ENCODE measurements around the gene TIAM1.

TIAM1 gene

DNA sequence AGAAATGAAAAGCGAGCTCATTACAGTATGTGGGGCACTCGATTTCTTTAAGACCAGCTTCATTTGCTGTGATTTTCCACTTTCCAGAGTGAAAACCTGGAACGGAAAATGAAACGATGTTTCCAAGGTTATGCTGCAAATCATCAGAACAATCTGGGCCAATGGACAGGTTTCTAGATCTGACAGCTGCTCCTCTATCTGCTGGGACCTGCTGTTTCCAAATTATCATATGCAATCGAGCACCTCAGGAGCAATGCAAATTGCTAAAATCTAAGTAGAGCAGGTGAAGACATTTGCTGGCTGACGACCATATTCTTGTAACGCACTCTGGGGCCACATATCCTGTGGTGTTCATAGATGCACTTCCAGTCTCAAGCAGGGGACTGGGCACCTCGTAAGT is 39.7 kb upstream of the TIAM1 start:
- Histone ChIP-seq H3K36me3 (ENCODE audit: insufficient read depth, low read length) (no peaks in the 10 kb centered on the region), H3K9ac (ENCODE audit: low read depth, low read length) (no peak overlapping the region), H3K27ac (ENCODE audit: low read length) (no peak overlapping the region), H3K79me2 (ENCODE audit: insufficient read depth, low read length) (no peaks in the 10 kb centered on the region), H3K4me2 (ENCODE audit: insufficient read depth, low read length) (no peak overlapping the region), H3K4me3 (ENCODE audit: low read depth in 1 of 2, low read length in 2 of 2) (no peak overlapping the region), H3K4me1 (ENCODE audit: insufficient read depth, low read length) (no peaks in the 10 kb centered on the region), H3K9me3 (ENCODE audit: insufficient read depth, low read length, severe bottlenecking) (no peaks in the 10 kb centered on the region), H3K27me3 (ENCODE audit: insufficient read depth, low read length, poor library complexity) (no peaks in the 10 kb centered on the region), H2AFZ (ENCODE audit: low read depth, low read length) (no peak overlapping the region), H4K20me1 (ENCODE audit: insufficient read depth, low read length) (peaks cover 3% of the 10 kb centered on the region; the same call in 1 of the 2 replicates)
- DNase-seq (no peak), ATAC-seq (ENCODE audit: insufficient read depth, low read depth) (no peak)
- TF ChIP-seq, protein P1, sequence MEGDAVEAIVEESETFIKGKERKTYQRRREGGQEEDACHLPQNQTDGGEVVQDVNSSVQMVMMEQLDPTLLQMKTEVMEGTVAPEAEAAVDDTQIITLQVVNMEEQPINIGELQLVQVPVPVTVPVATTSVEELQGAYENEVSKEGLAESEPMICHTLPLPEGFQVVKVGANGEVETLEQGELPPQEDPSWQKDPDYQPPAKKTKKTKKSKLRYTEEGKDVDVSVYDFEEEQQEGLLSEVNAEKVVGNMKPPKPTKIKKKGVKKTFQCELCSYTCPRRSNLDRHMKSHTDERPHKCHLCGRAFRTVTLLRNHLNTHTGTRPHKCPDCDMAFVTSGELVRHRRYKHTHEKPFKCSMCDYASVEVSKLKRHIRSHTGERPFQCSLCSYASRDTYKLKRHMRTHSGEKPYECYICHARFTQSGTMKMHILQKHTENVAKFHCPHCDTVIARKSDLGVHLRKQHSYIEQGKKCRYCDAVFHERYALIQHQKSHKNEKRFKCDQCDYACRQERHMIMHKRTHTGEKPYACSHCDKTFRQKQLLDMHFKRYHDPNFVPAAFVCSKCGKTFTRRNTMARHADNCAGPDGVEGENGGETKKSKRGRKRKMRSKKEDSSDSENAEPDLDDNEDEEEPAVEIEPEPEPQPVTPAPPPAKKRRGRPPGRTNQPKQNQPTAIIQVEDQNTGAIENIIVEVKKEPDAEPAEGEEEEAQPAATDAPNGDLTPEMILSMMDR (IDR thresholded peaks at IDR 0.05; ENCODE audit: borderline replicate concordance, extremely low read depth, low read length, poor library complexity, severe bottlenecking) = no peak
- no peak for TF ChIP-seq EZH2 (IDR thresholded peaks at IDR 0.05; ENCODE audit: borderline replicate concordance, low read depth, low read length, severe bottlenecking)

DNA sequence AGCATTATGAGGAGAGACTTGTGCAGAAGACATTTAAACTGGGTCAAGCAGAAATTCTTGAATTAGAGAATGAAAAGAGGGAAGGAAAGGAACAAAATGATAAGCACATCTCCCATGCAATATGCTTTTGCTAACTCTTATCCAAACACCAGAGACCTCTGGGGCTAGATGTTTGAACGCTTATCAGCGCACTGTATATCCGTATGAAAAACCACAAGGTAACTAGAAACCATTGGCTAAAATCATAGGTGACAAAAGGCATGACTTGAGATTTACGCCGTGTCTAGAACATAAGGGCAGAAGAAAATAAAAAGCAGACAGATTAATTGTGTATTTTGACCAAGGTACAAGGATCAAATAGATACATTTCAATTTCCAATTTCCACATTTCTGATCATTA is 38.0 kb upstream of the TIAM1 start:
- H3K4me1 ChIP-seq (ENCODE audit: insufficient read depth, low read length) = no peaks in the 10 kb centered on the region
- no peak overlapping the region for H3K27ac ChIP-seq (ENCODE audit: low read length)
- no peak overlapping the region for H3K4me2 ChIP-seq (ENCODE audit: insufficient read depth, low read length)
- ATAC-seq (ENCODE audit: insufficient read depth, low read depth) (no peak), DNase-seq (no peak)
- no peaks in the 10 kb centered on the region for H3K27me3 ChIP-seq (ENCODE audit: insufficient read depth, low read length, poor library complexity)
- peaks cover 3% of the 10 kb centered on the region; the same call in 1 of the 2 replicates for H4K20me1 ChIP-seq (ENCODE audit: insufficient read depth, low read length)
- no peaks in the 10 kb centered on the region for H3K9me3 ChIP-seq (ENCODE audit: insufficient read depth, low read length, severe bottlenecking)
- no peaks in the 10 kb centered on the region for H3K36me3 ChIP-seq (ENCODE audit: insufficient read depth, low read length)
- no peak overlapping the region for H3K4me3 ChIP-seq (ENCODE audit: low read depth in 1 of 2, low read length in 2 of 2)
- H3K79me2 ChIP-seq (ENCODE audit: insufficient read depth, low read length) = no peaks in the 10 kb centered on the region
- H2AFZ ChIP-seq (ENCODE audit: low read depth, low read length) = no peak overlapping the region
- H3K9ac ChIP-seq (ENCODE audit: low read depth, low read length) = no peak overlapping the region
- no peak for TF ChIP-seq EZH2 (IDR thresholded peaks at IDR 0.05; ENCODE audit: borderline replicate concordance, low read depth, low read length, severe bottlenecking)
- TF ChIP-seq, protein P1 (IDR thresholded peaks at IDR 0.05; ENCODE audit: borderline replicate concordance, extremely low read depth, low read length, poor library complexity, severe bottlenecking) = no peak

GRCh38 chr21:31376301-31376700 is 32.2 kb upstream of the TIAM1 start:
- no peaks in the 10 kb centered on the region for H3K36me3 ChIP-seq (ENCODE audit: insufficient read depth, low read length)
- H3K4me2 ChIP-seq (ENCODE audit: insufficient read depth, low read length) = no peak overlapping the region
- H2AFZ ChIP-seq (ENCODE audit: low read depth, low read length) = no peak overlapping the region
- ATAC-seq (ENCODE audit: insufficient read depth, low read depth) (no peak), DNase-seq (no peak)
- no peak overlapping the region for H3K27ac ChIP-seq (ENCODE audit: low read length)
- no peaks in the 10 kb centered on the region for H3K4me1 ChIP-seq (ENCODE audit: insufficient read depth, low read length)
- no peak for TF ChIP-seq EZH2 (IDR thresholded peaks at IDR 0.05; ENCODE audit: borderline replicate concordance, low read depth, low read length, severe bottlenecking)
- TF ChIP-seq, protein P1 (IDR thresholded peaks at IDR 0.05; ENCODE audit: borderline replicate concordance, extremely low read depth, low read length, poor library complexity, severe bottlenecking) = no peak
- H3K79me2 ChIP-seq (ENCODE audit: insufficient read depth, low read length) = no peaks in the 10 kb centered on the region
- peaks cover 4% of the 10 kb centered on the region; the same call in 1 of the 2 replicates for H4K20me1 ChIP-seq (ENCODE audit: insufficient read depth, low read length)
- no peaks in the 10 kb centered on the region for H3K9me3 ChIP-seq (ENCODE audit: insufficient read depth, low read length, severe bottlenecking)
- H3K27me3 ChIP-seq (ENCODE audit: insufficient read depth, low read length, poor library complexity) = no peaks in the 10 kb centered on the region
- H3K9ac ChIP-seq (ENCODE audit: low read depth, low read length) = no peak overlapping the region
- H3K4me3 ChIP-seq (ENCODE audit: low read depth in 1 of 2, low read length in 2 of 2) = no peak overlapping the region

DNA sequence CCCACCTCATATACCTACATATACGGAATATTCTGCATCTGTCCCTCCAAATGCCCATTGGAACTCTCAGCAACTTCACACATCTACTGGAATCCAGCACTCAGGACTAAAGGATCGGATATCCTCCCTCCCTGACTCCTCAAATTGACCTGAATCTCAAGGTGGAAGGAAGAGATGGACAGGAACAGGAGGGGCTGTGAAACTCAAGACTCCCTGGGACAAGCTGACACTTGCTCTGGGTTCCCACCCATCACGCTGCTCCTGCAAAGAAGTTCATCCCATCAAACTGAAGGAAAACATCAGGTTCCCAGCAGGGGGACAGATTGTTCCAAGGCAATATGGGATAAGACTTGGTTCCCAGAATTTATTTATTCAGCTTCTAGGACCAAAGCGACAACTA is 30.3 kb upstream of the TIAM1 start:
- H3K9me3 ChIP-seq (ENCODE audit: insufficient read depth, low read length, severe bottlenecking) = no peaks in the 10 kb centered on the region
- peaks cover 4% of the 10 kb centered on the region; the same call in 1 of the 2 replicates for H4K20me1 ChIP-seq (ENCODE audit: insufficient read depth, low read length)
- H3K4me3 ChIP-seq (ENCODE audit: low read depth in 1 of 2, low read length in 2 of 2) = no peak overlapping the region
- no peak overlapping the region for H3K4me2 ChIP-seq (ENCODE audit: insufficient read depth, low read length)
- no peak overlapping the region for H3K27ac ChIP-seq (ENCODE audit: low read length)
- H2AFZ ChIP-seq (ENCODE audit: low read depth, low read length) = no peak overlapping the region
- no peaks in the 10 kb centered on the region for H3K36me3 ChIP-seq (ENCODE audit: insufficient read depth, low read length)
- H3K9ac ChIP-seq (ENCODE audit: low read depth, low read length) = no peak overlapping the region
- no peaks in the 10 kb centered on the region for H3K79me2 ChIP-seq (ENCODE audit: insufficient read depth, low read length)
- no peak for ATAC-seq (ENCODE audit: insufficient read depth, low read depth)
- H3K27me3 ChIP-seq (ENCODE audit: insufficient read depth, low read length, poor library complexity) = no peaks in the 10 kb centered on the region
- TF ChIP-seq, protein P1 (IDR thresholded peaks at IDR 0.05; ENCODE audit: borderline replicate concordance, extremely low read depth, low read length, poor library complexity, severe bottlenecking) = no peak
- no peak for TF ChIP-seq EZH2 (IDR thresholded peaks at IDR 0.05; ENCODE audit: borderline replicate concordance, low read depth, low read length, severe bottlenecking)
- H3K4me1 ChIP-seq (ENCODE audit: insufficient read depth, low read length) = no peaks in the 10 kb centered on the region
- no peak for DNase-seq

All from DND-41 (cell line).